Transverse colon (tissue), 4 donors: ENCODE results near the gene ABCG1.

Experiments used
- EP300 ChIP-seq: sonication (generic); formaldehyde crosslinking; IDR thresholded peaks from one replicate; pipeline ENCODE4 v1.6.1; 2017; ENCODE audit warnings: antibody characterized with exemption, low read depth
- POLR2A ChIP-seq: fragments of 450-650 bp; IDR thresholded peaks from one replicate; pipeline ENCODE4 v1.6.1; 2016; ENCODE audit warnings: antibody characterized with exemption, mild to moderate bottlenecking, moderate library complexity
- POLR2AphosphoS5 ChIP-seq, 3 donors: sonication (generic); formaldehyde crosslinking; IDR thresholded peaks; one replicate each; pipeline ENCODE4 v1.6.1; 2016; ENCODE audit warnings: antibody characterized with exemption in 3 of 3
- TF ChIP-seq, protein P1 (sequence below), 5 experiments: fragments of 200-600 bp in 3 of 5; fragments of 450-650 bp in 2 of 5; sonication (generic) in 3 of 5; IDR thresholded peaks; 1 replicate in 2 of 5; 2 replicates in 3 of 5; pipeline ENCODE4 v1.5.1; 2016 to 2017; ENCODE audit warnings: antibody characterized with exemption in 5 of 5, inconsistent platforms in 3 of 5, mild to moderate bottlenecking in 2 of 5, moderate library complexity in 1 of 5

GRCh38 chr21:42276526-42277154 lies 57.7 kb downstream of the ABCG1 start:
- TF ChIP-seq, protein P1, sequence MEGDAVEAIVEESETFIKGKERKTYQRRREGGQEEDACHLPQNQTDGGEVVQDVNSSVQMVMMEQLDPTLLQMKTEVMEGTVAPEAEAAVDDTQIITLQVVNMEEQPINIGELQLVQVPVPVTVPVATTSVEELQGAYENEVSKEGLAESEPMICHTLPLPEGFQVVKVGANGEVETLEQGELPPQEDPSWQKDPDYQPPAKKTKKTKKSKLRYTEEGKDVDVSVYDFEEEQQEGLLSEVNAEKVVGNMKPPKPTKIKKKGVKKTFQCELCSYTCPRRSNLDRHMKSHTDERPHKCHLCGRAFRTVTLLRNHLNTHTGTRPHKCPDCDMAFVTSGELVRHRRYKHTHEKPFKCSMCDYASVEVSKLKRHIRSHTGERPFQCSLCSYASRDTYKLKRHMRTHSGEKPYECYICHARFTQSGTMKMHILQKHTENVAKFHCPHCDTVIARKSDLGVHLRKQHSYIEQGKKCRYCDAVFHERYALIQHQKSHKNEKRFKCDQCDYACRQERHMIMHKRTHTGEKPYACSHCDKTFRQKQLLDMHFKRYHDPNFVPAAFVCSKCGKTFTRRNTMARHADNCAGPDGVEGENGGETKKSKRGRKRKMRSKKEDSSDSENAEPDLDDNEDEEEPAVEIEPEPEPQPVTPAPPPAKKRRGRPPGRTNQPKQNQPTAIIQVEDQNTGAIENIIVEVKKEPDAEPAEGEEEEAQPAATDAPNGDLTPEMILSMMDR (IDR thresholded peaks at IDR 0.05): no peak
- no peak for TF ChIP-seq POLR2A
- TF ChIP-seq EP300: no peak
- no peak for TF ChIP-seq POLR2AphosphoS5 (IDR thresholded peaks at IDR 0.05)
